ENCODE data around the gene FRMD1. TPM values are rescaled to one million over a fixed set of nuclear protein-coding genes. Genes with fewer than 3 reads are reported as not detected.

FRMD1 gene
- total and polyA plus RNA-seq, 2 of the 8 experiments (the other 6 are each of a cell fraction or from before 2014, with no cell fraction given), result 0.36 TPM; not detected in 1

GRCh38 chr6:168047841-168048723 lies 30.9 kb downstream of the FRMD1 start:
- H3K23ac ChIP-seq (ENCODE audit: insufficient read length), result no peak overlapping the region
- no peak overlapping the region for H2AK5ac ChIP-seq (ENCODE audit: low read depth, low read length)
- no peak overlapping the region for H4K8ac ChIP-seq (ENCODE audit: extremely low read depth, insufficient read depth, low read length)
- no peak overlapping the region for H3K4me2 ChIP-seq (ENCODE audit: insufficient read depth in 1 of 2, low read depth in 2 of 2, low read length in 2 of 2)
- no peaks in the 10 kb centered on the region; a peak in 3 of 7 replicates for H3K4me1 ChIP-seq (replicated peaks in 1 of 4; ENCODE audit: control insufficient read depth in 3 of 4, insufficient read depth in 4 of 4, low read length in 3 of 4)
- no peak overlapping the region for H4K5ac ChIP-seq (ENCODE audit: insufficient read length, low read depth, low read length)
- no peak overlapping the region for H2BK20ac ChIP-seq (ENCODE audit: low read length)
- no peaks in the 10 kb centered on the region for H3K79me1 ChIP-seq (ENCODE audit: low read depth, low read length)
- H3K18ac ChIP-seq (ENCODE audit: extremely low read depth, low read length), result no peak overlapping the region
- H3K4me3 ChIP-seq (ENCODE audit: extremely low read depth in 1 of 4, insufficient read depth in 2 of 4, low read depth in 3 of 4, low read length in 4 of 4), result no peak overlapping the region
- H3K9ac ChIP-seq (replicated peaks in 1 of 4; ENCODE audit: extremely low read depth in 1 of 4, low read depth in 3 of 4, low read length in 3 of 4), result no peak overlapping the region
- H2AFZ ChIP-seq (ENCODE audit: low read length), result no peak overlapping the region
- DNase-seq (ENCODE audit: low read depth in 1 of 2, low spot score in 2 of 2) (no peak), FAIRE-seq (no peak)
- no peak overlapping the region for H3K56ac ChIP-seq (replicated peaks; ENCODE audit: insufficient read length, low read depth, low read length)
- H4K20me1 ChIP-seq (replicated peaks in 1 of 2; ENCODE audit: control insufficient read depth in 1 of 2, insufficient read depth in 2 of 2, low read length in 2 of 2), result no peaks in the 10 kb centered on the region
- H2BK120ac ChIP-seq (replicated peaks; ENCODE audit: low read depth, low read length), result no peak overlapping the region
- H2BK5ac ChIP-seq (ENCODE audit: low read depth, low read length), result no peak overlapping the region
- H3K27me3 ChIP-seq (replicated peaks in 1 of 4; ENCODE audit: control insufficient read depth in 3 of 4, extremely low read depth in 1 of 4, insufficient read depth in 3 of 4, low read length in 3 of 4), result no peaks in the 10 kb centered on the region
- no peak overlapping the region for H3K27ac ChIP-seq (ENCODE audit: low read depth, low read length)
- 0 out of 2 replicates have a peak overlapping the region, but pooled peaks have one; percentile 46 for H2BK15ac ChIP-seq (ENCODE audit: low read length)
- 89% methylated on average over 31 of the region's 31 CpGs; no CpG with 5 or more reads in 1 of the 2 experiments for WGBS, 2 experiments (ENCODE audit: extremely low coverage in 1 of 2, insufficient coverage in 1 of 2, insufficient read length in 1 of 2, insufficient replicate concordance in 2 of 2, low coverage in 1 of 2, low lambda C conversion rate in 2 of 2, missing lambda C conversion rate in 1 of 2)
- TF ChIP-seq POLR2A (IDR thresholded peaks at IDR 0.05; ENCODE audit: control extremely low read depth in 1 of 2, low read depth in 2 of 2, low read length in 2 of 2), result no peak
- TF ChIP-seq TEAD4 (IDR thresholded peaks at IDR 0.05; ENCODE audit: low read depth, low read length), result no peak
- no peak overlapping the region for H2BK12ac ChIP-seq (ENCODE audit: low read depth, low read length)
- no peaks in the 10 kb centered on the region for H3K23me2 ChIP-seq (ENCODE audit: low read depth, low read length)
- POLR2A ChIA-PET (ENCODE audit: partially characterized antibody), result no interaction called here
- CTCF ChIA-PET (ENCODE audit: partially characterized antibody), result interaction anchor here (0.6 to 1.9 kb wide), 5 partner anchors 16 to 970 kb away, joined by 3 to 4 read pairs (median 3); no protein-coding TSS in a partner anchor
- H3K79me2 ChIP-seq (ENCODE audit: control insufficient read depth in 1 of 2, insufficient read depth in 2 of 2, low read length in 2 of 2), result no peaks in the 10 kb centered on the region
- no peak overlapping the region for H3K14ac ChIP-seq (ENCODE audit: insufficient read length)
- H3K9me3 ChIP-seq (ENCODE audit: insufficient read depth in 2 of 2, low read depth in 1 of 2, low read length in 1 of 2), result no peaks in the 10 kb centered on the region; a peak in 1 of 4 replicates
- H3K36me3 ChIP-seq (ENCODE audit: control insufficient read depth in 2 of 4, insufficient read depth in 4 of 4, low read length in 3 of 4), result no peaks in the 10 kb centered on the region
- H4K91ac ChIP-seq (replicated peaks; ENCODE audit: insufficient read length, low read length), result peak overlapping the region; percentile 47
- no peak overlapping the region for H3K4ac ChIP-seq (replicated peaks; ENCODE audit: insufficient read length, low read depth, low read length)
